PFSK-1 (cell line): ENCODE data around the gene FADS2.

Experiments
- FOXP2 ChIP-seq: optimal IDR thresholded peaks from 2 replicates; pipeline ENCODE3; 2011; ENCODE audit warnings: borderline replicate concordance, control low read depth, inconsistent platforms; ENCODE audit not compliant: insufficient read depth; ENCODE audit errors: extremely low read length, extremely low read depth
- POLR2AphosphoS5 ChIP-seq: IDR thresholded peaks from 2 replicates; pipeline ENCODE4 v1.6.1; 2012; ENCODE audit warnings: low read depth, mild to moderate bottlenecking, control low read depth, low read length, moderate library complexity
- REST ChIP-seq, 2 experiments: IDR thresholded peaks; 2 replicates each; pipeline versions ENCODE4 v1.6.1 to v1.8.0; 2011 to 2012; ENCODE audit warnings: low read depth in 2 of 2, low read length in 2 of 2, control low read depth in 1 of 2, inconsistent platforms in 1 of 2, mild to moderate bottlenecking in 1 of 2, moderate library complexity in 1 of 2; ENCODE audit not compliant: insufficient read depth in 1 of 2
- SIN3A ChIP-seq: IDR thresholded peaks from 2 replicates; pipeline ENCODE4 v1.6.1; 2012; ENCODE audit warnings: mild to moderate bottlenecking, low read length, moderate library complexity, borderline replicate concordance; ENCODE audit not compliant: insufficient read depth
- TAF1 ChIP-seq: IDR thresholded peaks from 2 replicates; pipeline ENCODE4 v1.6.1; 2012; ENCODE audit warnings: low read length, control low read depth, borderline replicate concordance; ENCODE audit not compliant: insufficient read depth

The FADS2 gene

DNA sequence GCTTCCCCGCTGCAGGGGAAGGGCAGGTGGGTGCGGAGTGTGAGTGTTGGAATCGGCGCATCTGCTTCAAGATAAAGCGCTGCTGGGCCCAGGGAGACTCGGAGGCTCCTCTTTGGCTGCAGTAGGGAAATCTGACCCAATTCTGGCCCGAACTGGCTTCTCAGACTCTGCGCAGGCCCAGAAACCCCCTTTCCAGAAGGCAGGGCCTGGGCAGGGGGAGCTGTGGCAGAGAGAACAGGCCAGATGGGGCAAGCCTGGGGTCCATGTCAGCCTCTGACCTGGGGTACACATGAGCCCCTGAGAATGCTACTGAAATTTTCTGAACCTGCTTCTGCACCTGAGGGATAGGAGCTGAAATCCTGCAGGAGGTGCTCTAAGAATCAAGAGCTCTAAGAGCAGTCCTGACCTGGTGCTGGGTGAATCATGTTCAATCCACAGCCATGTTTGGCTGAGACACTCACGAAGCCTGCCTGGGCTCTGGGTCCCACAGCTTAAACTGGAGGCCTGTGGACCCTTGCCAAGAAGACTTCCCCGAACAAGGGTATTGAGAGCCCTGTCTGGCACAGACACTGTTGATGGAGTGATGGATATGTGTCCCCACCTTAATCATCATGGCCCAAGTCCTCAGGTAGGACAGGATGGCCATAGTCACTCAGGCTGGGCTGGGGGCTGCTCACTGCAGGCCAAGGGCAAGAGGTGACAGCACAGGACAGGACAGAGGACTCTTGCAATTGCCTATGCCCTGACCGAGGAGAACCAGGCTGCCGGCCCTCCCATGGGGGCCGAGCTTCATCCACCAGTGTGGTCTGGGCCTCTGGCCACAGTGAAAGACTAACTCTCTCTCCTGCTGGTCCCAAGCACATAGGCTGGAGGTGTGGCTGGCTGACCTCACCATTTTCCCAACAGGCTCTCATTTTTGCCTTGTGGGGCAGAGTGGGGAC, 82.4 kb downstream of the FADS2 start:
- no peak for TF ChIP-seq REST (IDR thresholded peaks at IDR 0.05; ENCODE audit: insufficient read depth in 1 of 2, low read depth in 2 of 2, low read length in 2 of 2)
- TF ChIP-seq POLR2AphosphoS5, result no peak
- TF ChIP-seq SIN3A, result no peak
- TF ChIP-seq FOXP2, result no peak
- TF ChIP-seq TAF1, result no peak

DNA sequence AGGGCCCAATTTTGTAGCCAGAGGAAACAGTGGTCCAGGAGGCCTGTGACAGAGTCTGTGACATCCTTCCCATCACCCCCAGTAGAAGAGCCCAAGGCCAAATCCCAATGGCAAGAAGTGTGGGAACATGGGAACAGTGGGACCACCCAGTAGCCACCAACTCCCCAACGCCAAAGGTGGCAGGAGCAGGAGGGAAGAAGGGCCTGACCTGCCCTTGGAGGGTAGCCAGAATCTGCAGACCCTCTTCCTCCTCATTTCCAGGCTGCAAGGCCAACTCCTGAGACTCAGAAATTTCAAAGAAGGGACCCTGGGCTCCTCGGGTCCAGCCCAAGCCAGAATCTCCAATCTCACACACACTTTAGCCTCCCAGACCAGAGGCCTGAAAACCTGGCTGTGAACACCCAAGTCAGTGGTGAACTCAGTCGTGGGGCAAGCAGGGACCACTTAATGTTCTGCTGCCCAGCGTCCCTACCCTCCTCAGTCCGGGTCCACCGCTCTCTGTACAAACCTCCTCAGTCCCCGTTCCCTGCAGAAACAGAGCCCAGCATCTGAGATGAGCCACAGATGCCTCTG, 83.1 kb downstream of the FADS2 start:
- TF ChIP-seq POLR2AphosphoS5 (no peak), SIN3A (no peak), FOXP2 (no peak), TAF1 (no peak), REST (IDR thresholded peaks at IDR 0.05; ENCODE audit: insufficient read depth in 1 of 2, low read depth in 2 of 2, low read length in 2 of 2) (no peak)

GRCh38 chr11:61911701-61912529, 83.8 kb downstream of the FADS2 start:
- TF ChIP-seq FOXP2 (no peak), REST (IDR thresholded peaks at IDR 0.05; ENCODE audit: insufficient read depth in 1 of 2, low read depth in 2 of 2, low read length in 2 of 2) (no peak), SIN3A (no peak), TAF1 (no peak), POLR2AphosphoS5 (no peak)

DNA sequence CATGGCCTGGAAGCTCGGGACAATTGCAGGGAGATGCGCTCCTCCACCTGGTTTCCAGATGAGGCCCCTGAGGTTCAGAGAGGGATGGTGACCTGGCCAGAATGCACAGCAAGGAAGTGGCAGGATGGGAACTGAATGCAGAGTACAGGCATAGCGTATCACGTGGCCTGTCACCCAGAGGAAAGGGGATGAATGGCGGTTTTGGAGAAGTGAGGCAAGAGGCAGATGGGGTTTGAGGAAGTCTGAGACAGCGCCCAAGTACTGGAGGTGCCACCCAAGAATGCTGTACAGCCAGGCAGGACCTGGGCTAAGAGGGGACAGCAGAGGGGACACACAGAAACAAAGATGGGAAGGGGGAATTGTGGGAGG, 84.4 kb downstream of the FADS2 start:
- TF ChIP-seq POLR2AphosphoS5, result no peak
- no peak for TF ChIP-seq TAF1
- no peak for TF ChIP-seq FOXP2

GRCh38 chr11:61912991-61913698, 85.0 kb downstream of the FADS2 start:
- no peak for TF ChIP-seq REST (IDR thresholded peaks at IDR 0.05; ENCODE audit: insufficient read depth in 1 of 2, low read depth in 2 of 2, low read length in 2 of 2)
